Peyer's patch (tissue), 4 donors: ENCODE results near the gene HGD.

ENCODE experiments used
- CTCF ChIP-seq, 6 experiments: fragments of 450-650 bp in 4 of 6; fragments of 200-600 bp in 2 of 6; sonication (generic) in 1 of 6; IDR thresholded peaks; one replicate each; pipeline ENCODE4 v1.5.1; 2017 to 2019; ENCODE audit warnings: antibody characterized with exemption in 6 of 6, mild to moderate bottlenecking in 3 of 6, moderate library complexity in 1 of 6
- POLR2A ChIP-seq, 2 donors: fragments of 450-650 bp; IDR thresholded peaks; one replicate each; pipeline ENCODE4 v1.5.1; 2017; ENCODE audit warnings: antibody characterized with exemption in 2 of 2, mild to moderate bottlenecking in 2 of 2, moderate library complexity in 2 of 2

- TF ChIP-seq CTCF (IDR thresholded peaks at IDR 0.05), result no peak
- no peak for TF ChIP-seq POLR2A (IDR thresholded peaks at IDR 0.05)
These were observed 11.5 kb downstream of the HGD start for GRCh38 chr3:120670576-120670975.
